DMS53 treated with DMSO at 0.1 percent for 48 hours (cell line): ENCODE results near the gene MSLN.

Experiments
- DNase-seq: peaks from one replicate; lab custom pipeline; 2025; ENCODE audit not compliant: unreplicated experiment; lab: John Stamatoyannopoulos, UW

Gene MSLN

GRCh38 chr16:801584-802363 is 41.2 kb downstream of the MSLN start:
- no peak for DNase-seq

- no peak for DNase-seq
Measured at GRCh38 chr16:802461-802860, 41.9 kb downstream of the MSLN start.

GRCh38 chr16:802914-803753 is 42.6 kb downstream of the MSLN start:
- DNase-seq = no peak

GRCh38 chr16:803754-804080 is 43.2 kb downstream of the MSLN start:
- DNase-seq = no peak

GRCh38 chr16:804193-805048 is 43.9 kb downstream of the MSLN start:
- no peak for DNase-seq

- DNase-seq = no peak
Measured at GRCh38 chr16:805474-805873, 44.9 kb downstream of the MSLN start.

GRCh38 chr16:807347-808084 is 47.0 kb downstream of the MSLN start:
- peak; percentile 65 for DNase-seq

GRCh38 chr16:808085-808386 is 47.5 kb downstream of the MSLN start:
- DNase-seq = no peak

- DNase-seq = no peak
Measured at GRCh38 chr16:813204-813915, 52.8 kb downstream of the MSLN start.

- DNase-seq = no peak
Measured at GRCh38 chr16:813916-814412, 53.4 kb downstream of the MSLN start.

GRCh38 chr16:814974-815373 is 54.4 kb downstream of the MSLN start:
- DNase-seq = no peak

GRCh38 chr16:815861-816260 is 55.3 kb downstream of the MSLN start:
- no peak for DNase-seq

GRCh38 chr16:817001-817906 is 56.7 kb downstream of the MSLN start:
- DNase-seq = no peak

- DNase-seq = no peak
Measured at GRCh38 chr16:818132-818531, 57.6 kb downstream of the MSLN start.
